DMS 273 treated with DMSO at 0.1 percent for 48 hours (cell line): ENCODE results near the gene NTHL1.

Experiments
- DNase-seq: peaks from one replicate; lab custom pipeline; 2025; lab: John Stamatoyannopoulos, UW

Gene NTHL1

DNA sequence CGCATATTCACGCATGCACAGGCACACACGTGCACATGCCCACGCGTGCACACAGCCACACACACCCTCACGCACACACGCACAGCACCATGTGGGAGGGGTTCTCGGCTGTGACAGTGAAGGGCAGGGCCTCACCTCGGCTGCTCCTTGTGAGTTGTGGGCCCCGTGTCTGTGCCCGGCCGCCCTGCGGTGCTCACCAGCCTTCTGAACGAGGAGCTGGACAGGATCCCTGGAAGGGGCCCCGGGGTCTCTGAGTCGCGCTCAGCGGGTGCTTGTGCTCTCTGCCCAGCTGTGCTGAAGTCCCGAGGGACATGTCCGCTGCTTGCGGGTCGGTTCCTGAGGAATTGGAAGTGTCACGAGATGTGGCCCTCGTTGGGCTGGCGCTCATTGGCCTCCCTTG is 16.2 kb upstream of the NTHL1 start:
- DNase-seq = no peak

DNA sequence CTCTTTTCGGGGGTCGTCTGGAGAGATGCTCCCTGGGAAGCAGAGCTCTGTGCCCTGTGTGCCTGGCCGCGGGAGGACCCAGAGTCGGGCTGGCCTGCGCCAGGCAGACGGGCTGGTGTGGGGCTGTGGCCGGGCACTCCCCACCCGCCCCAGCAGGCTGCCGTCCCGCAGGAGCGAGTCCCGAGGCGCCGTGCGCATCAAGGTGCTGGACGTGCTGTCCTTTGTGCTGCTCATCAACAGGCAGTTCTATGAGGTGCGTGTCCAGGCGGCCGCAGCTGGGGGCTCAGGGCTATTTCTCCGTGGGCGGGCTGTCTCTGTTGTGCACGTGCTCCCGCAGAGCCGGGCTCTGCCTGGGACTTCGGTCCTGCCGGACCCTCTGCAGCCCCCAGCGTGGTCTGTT is 15.2 kb upstream of the NTHL1 start:
- no peak for DNase-seq

DNA sequence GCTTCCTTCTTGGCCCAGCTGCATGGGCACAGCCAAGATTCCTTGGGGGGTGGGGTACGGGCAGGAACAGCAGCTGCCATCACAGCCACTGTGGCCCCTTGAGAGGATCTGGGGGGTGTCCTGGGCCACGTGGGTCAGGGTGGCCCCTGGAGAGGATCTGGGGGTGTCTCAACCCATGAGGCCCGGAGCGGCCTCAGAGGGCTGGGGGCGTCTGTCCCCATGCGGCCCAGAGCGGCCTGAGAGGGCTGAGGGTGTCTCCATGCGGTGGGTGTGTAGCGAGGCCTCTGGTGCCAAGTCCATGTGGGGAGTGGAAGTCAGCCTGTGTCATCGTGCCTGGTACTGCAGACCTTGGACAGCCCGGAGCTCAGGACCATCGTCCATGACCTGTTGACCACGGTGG is 13.9 kb upstream of the NTHL1 start:
- DNase-seq = no peak

DNA sequence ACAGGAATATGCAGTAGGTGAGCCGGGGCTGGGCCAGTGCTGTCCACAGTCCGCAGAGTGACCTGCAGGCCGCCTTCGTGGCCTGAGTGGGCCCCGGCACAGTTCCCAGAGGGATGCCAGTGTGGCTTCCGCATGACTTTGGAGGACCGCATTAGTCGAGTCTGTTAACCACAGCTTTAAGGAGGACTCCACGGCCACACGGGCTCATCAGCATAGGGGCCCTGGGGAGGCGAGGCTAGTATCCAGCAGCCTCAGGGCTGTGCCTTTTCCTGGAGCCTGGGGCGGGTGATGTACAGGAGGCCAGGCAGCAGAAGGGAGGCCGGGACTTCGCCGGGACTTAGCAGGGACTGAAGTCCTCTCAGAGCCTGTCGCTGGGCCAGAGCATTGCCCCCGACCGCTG is 13.4 kb upstream of the NTHL1 start:
- no peak for DNase-seq

DNA sequence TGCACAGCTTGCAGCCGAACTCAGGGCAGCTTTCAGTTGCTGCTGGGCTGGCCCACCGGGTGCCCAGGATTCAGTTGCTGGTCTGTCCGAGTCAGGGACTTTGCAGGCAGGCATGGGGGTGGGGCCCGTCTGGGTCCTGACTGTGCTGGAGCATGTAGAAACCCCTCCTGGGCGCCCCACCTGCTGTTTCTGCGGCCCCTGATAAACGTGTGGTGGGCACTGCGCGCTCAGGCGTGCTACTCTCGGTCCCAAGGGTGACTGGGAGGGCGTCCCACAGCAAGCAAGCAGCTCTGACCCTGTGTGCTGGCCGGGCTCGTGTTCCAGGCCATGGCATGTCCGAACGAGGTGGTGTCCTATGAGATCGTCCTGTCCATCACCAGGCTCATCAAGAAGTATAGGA is 12.7 kb upstream of the NTHL1 start:
- no peak for DNase-seq

DNA sequence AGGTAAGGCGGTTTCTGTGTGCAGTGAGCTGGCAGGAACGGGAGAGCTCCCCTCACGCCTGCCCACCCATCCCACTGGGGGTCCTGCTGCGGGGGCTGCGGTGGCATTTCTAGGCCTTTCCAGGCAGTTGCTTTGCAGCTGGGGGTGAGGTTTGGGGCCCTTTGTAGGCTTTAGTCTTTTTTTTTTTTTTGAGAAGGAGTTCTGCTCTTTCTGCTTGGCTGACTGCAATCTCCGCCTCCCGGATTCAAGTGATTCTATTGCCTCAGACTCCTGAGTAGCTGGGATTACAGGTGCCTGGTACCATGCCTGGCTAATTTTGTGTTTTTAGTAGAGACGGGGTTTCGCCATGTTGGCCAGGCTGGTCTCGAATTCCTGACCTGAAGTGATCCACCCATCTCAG is 11.2 kb upstream of the NTHL1 start:
- DNase-seq = no peak

DNA sequence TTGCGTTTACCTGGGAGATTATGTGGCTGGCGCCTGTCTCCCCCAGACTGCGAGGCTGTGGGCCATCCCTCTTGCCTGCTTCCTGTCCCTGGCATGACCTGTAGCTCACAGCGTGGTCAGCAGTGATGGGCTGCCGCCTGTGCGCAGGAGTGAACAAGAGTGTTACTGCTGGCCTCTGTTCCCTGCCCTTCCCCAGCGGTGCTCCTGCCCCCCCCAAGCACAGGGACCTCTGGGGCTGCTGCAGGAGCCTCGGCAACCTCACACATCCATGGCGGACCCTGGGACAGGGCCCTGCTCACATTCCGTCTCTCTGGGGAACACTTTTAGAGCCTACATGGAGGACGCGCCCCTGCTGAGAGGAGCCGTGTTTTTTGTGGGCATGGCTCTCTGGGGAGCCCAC is 10.8 kb upstream of the NTHL1 start:
- DNase-seq = no peak

DNA sequence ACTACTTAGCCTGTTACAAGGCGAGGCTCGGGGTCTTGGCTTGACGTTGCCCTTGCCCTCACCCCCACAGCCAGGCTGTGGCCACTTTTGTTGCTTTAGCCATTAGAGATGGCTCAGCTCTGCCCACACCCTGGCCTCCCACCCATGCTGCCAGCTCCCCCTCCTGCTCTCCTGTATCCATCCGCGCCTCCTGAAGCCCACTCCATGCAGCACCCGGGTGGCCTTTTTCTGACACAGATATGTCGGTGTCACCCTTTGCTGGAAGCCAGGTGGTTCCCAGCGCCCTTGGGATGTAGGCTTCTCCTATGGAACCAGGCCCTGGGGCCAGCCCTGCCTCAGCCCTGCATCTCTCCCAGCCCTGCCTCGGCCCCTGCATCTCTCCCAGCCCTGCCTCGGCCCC is 9.8 kb upstream of the NTHL1 start:
- DNase-seq = no peak

DNA sequence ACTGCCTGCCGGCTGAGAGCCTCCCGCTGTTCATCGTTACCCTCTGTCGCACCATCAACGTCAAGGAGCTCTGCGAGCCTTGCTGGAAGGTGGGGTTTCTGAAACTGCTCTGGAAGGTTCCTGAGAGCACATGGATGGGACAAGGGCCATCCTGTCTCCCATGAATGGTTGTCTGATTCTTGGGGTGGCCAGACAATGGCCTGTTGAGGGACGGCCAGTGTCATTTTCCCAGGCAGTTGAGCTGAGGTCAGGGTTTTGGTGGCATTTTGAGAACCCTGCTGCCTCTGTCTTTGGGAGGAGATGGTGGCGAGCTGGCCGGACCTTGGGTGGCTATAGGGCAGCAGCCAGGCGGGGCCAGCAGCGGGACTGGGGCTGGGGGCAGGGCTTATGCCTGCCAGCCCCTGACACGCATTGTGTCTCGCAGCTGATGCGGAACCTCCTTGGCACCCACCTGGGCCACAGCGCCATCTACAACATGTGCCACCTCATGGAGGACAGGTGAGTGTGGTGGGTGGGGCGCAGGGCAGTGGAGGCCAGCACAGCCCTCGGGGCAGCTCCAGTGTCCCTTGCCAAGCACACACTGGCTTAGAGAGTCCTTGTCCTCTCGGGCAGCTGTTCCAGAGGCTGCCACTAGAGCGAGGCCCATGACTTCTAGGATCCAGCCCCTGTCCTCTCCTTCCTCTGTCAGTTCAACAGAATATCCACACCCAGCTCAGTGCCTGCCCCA is 9.2 kb upstream of the NTHL1 start:
- no peak for DNase-seq

DNA sequence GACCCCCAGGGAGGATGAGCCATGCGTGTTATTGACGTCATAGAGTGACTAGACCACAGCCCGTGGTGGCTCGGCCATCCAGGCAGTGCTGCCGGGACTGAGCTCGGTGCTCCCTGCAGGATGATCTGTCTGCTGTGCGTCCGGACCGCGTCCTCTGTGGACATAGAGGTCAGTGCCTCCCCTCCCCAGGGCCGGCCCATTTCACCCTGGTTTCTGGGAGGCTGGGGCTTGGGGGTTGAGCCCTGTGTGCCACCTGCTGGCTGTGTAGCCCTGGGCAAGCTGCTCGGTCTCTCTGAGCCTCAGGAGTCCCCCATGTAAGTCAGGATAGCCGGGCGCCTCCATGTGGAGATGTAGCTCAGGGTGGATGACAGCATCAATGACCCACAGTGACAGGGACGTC is 8.4 kb upstream of the NTHL1 start:
- no peak for DNase-seq

DNA sequence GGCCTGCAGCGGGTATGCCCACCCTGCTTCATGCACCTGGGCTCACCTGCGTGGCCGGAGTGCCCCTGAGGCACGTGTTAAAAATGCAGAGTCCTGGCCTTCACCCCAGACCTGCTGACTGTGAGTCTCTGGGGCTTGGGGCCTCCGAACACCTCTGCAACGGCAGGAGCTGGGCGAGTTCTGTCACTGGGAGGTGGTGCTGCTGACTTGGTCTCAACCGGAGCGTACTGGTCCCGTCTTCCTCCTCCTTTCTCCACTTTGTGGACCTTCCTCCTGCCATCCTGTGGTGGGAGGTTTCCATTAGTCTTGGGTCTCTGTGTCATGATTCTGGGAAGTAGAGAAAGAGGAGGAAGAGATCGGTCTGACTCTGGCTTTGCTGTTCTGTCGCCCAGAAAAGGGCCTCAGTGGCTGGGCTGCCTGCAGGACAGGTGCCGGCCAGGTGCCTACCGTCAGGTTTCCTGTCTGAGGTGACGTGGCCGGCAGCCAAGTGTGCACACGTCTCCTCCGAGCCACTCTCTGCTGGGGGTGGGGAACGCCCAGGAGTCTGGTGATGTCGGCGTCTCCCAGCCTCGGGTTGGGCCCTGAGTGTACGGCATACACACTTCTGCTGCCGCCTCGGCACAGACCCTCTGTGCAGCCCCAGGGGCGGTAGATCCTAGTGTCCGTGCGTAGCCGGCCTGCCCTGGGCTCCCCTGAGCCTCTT is 7.1 kb upstream of the NTHL1 start:
- DNase-seq = no peak

DNA sequence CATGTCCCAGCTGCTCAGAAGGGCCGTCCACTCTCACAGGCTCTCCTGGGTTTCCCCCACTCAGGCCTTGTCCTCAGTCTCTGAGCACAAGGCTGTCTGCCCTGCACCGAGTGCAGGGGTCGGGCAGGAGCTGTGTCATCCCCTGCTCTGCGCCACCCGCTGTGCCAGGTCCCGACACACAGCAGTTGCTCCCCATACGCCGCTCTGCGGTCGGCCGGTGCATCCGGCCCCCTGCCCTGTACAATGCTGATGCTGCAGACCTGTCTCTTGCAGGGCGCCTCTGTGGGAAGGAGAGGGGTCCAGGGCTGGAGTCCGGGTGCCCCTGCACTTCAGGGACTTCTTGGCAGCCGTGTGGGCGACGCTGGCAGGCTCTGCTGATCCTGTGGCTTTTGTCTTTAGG is 6.3 kb upstream of the NTHL1 start:
- no peak for DNase-seq

DNA sequence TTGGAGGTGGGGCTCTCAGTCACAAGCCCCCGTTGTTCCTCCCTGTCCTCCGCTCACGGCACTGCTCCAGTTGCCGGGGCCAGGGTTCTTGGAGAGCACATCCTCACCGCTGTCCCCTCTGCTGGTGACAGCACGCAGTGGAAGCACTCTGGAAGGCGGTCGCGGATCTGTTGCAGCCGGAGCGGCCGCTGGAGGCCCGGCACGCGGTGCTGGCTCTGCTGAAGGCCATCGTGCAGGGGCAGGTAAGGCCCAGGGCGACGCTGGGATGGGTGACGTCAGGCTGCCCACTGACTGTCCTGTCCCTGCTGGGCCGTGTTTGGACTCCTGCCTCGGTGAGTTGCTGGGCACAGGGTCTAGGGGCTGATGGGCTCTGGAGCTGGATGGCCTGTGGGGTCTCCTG is 5.6 kb upstream of the NTHL1 start:
- no peak for DNase-seq

DNA sequence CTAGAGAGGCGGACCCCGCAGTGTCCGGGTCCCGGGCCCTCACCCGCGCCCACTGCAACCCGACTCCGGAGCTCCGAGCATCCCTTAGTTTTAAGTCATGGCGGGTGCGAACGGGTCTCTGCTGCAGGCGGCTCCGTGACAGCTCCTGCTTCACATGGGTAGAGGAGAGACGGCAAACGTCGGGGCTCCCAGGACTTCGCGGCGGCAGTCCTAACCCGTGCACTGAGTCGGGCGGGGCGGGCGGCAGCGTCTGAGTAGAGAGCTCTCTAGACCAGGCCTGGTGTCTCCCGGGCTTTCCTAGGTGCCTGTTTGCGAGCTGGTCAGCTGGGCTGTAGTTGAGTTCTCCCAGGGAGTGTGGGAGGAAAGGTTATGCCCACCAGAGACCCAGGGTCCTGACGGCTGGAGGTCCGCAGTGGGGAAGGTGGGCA is 496 bp upstream of the NTHL1 start:
- no peak for DNase-seq

DNA sequence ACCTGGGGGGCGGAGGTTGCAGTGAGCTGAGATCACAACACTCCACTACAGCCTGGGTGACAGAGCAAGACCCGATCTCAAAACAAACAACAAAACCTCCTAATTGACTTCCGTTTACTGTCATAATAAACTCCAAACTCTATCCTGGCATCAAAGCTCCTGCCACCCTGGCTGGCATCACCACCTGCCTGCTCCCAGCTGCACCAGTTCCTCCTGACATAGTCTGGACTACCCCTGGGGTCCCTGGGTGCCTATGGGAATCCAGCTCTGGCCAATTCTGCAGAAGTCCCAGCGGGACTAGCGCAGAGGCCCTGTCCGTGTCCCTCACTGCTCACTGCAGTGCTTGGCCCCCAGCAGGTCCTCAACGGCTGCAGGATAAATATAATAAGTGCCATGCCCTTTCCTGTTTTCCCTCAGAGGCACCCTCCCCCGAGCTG is 723 bp downstream of the NTHL1 start:
- DNase-seq = no peak

DNA sequence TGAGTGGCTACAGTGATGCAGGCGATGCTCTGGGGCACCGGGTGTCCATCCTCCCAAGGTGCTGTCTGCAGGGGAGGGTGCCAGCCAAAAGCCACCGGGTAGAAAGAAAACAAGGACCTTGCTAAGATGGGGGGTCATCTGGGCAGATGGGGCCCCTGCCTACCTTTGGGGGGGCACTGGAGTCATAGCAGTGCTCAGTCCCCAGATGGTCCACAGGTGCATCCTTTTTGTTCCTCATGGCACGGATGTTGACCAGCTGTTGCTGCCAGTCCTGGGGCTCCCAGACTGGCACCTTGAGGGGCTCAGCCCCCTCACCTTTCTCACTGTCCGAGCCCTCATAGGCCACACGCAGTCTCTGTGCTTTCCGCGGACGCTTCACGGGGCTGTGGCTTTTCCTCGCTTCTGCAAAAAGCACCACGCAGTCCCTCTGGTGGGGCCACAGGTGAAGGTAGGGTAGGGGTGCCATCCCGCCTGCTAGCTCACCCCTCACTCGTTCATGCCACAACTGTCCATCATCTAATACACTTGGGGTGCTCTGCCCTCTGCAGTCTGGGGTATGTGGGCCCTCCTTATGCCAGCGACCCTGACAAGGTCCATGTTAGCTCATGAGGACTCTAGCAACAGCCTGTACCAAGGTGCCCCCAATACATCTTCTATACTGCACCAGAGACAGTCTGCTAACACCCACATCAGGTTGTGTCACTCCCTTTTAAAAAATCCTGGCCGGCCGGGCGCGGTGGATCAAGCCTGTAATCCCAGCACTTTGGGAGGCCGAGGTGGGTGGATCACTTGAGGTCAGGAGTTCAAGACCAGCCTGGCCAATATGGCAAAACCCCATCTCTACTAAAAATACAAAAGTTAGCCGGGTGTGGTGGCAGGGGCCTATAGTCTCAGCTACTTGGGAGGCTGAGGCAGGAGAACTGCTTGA is 1.4 kb downstream of the NTHL1 start:
- DNase-seq = no peak

DNA sequence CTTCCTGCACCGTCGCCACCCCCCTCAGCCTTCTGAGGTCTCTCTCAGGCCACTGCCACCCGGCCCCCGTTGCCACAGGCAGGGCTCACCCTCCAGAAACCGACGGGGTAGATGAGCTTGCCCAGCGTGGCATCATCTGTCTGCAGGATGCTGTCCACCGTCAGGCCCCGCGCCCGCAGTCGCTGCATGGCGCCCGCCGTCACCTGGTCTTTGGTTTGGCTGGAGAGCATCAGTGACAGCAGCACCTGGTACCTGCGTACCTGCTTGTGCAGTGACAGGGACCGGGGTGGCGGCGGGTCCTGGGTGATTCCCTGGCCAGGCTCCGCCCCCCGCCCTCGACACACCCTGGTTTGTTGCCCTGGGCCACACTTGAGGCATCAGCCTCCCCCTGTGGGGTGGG is 3.1 kb downstream of the NTHL1 start:
- DNase-seq = no peak

DNA sequence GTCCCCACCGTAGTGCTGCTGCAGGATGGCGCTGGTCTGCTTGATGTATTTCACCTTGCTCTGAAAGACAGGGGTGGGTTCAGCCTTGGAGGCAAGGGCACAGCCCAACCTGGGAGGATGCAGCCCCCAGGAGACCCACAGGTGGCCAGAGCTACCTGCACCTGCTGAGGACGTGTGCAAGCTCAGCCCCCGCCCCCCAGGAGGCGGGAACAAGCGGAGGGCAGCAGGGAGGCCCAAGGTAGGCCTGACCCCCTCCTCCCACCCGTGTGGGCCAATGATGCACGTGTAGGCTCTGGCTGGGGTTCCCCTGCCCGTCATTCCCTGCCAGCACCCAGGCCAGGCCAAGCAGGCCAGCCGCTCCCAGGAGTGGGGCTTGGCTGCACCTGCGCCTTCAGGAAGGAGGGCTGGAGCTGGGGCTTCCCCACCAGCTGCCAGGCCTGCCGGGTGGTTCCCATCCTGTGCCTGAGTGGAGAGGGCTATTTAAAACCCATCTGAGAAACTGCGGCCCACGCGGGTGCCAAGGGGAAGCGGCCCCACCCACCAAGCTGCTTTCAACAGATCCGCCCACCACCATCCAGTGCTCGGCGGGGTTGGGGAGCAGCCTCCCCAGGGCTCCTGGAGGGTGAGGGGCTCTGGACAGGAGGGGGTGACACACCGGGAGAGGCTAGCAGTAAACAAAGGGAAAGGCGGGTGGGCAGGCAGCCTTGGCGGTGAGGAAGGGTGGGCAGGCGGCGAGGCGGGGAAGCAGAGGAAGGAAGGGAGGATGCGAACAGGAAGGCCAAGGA is 3.8 kb downstream of the NTHL1 start:
- DNase-seq = no peak

DNA sequence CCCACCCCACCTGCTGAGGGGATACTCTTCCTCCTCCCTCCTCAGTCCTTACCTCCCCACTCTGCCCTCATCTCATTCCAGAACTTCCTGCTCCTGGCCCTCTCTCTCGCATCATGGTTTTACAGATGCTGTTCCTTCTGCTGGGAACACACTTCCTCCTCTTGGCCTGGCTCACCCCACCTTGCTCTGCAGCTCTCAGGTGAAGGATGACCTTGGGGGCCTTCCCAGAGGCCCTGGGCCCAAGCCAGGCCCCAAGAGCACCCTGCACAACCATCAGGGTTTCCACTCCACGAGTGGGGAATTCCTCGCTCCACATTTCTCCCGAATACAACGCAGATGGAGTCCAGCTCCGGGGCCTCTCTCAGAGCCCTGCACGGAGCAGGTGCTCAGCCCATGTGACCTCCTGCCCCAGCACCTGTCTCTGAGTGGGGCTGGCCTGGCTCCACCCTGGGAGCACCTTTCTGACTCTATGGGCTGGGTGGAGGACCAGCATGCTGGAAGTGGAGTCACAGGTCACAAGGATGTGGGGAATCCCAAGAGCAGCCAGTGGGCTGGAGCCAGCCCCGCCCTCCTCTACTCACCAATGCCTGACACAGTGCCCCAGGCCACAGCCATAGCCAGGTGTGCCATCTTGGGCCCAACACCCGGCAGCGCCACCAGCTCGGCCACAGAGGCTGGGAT is 4.5 kb downstream of the NTHL1 start:
- DNase-seq = no peak

DNA sequence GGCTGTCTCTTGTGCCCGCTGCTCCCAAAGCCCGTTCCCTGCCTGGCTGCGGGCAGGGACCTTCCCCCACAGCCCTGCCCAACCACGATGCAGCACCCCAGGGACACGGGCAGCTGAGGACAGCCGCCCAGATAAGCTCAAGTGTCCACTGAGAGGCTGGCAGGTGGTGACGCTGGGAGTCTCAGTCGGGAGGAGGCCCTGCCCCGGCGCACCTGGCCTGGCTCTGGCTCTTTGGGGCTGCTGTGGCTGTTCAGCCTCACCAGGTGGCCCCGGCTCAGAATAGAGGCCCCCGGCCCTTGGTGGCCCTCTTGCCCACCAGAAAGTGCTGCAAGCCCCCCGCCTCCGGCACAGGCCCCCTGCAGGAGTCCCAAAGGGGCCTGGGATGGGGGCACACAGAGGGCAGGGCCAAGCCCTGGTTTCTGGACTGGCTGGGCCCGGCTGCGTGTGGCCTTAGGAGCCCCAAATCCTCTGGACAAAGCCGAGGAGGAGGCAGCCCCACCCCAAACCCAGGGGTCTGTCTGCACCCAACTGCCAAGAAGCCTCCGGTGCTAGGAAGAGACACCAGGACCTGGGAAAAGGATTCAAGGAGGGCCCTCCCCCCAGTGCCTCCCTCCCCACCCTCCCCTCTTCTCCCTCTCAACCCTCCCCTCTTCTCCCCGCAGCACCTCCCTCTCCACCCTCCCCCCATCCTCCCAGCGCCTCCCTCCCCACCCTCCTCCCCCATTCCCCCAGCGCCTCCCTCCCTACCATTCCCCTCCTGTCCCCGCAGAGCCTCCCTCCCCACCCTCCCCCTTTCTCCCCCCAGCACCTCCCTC is 5.3 kb downstream of the NTHL1 start:
- no peak for DNase-seq
